ENCODE results near the gene PRMT5.

Gene PRMT5

DNA sequence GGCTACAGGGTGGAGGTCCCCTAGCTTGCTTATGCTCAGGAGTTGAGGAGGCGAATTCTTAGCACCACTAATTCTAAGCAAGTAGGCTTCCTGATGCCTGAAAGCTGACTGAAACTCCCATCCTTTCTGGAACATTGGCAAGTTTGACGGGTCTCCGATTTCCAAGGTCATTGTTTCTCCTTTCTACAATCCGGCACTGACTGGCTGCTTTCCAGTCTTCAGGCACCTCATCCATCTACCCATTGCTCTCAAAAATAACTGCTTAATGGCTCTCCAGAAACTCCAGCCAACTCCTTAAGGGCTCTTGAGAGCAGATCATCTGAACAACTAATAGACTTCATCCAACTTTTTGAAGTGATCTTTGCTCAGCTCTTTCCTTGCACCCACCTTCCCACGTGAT lies 32.8 kb downstream of the PRMT5 start:
- DNase-seq: no peak

DNA sequence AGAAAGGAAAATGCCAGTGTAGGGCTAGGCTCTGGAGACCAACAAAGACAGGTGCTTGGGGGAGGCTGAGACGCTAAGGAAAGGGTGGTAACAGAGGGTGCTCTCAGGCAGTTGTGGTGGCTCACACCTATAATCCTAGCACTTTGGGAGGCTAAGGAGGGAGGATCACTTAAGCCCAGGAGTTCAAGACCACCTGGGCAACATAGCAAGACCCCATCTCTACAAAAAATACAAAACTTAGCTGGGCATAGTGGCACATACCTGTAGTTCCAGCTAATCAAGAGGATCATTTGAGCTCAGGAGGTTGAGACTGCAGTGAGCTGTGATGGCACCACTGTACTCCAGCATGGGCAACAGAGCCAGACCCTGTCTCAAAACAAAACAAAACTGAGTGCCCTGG lies 33.8 kb downstream of the PRMT5 start:
- DNase-seq: no peak

DNA sequence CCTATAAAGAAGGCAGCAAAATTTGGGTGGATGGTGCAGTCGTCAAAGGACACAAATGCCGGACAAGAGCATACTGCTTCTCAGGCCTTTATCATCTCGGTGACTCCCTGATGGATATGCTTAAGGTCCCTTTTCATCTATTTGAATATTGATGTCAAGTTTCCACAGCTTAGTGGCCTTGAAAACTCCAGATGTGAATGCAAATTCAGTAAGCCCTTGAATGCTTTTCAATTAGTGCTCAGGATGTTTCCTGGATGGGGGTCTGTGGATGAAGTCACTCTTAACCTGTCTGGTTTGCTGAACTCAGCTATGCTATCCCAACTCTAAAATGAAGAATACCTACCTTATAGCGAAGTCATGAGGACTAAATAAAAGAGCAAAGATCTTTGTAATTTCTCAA lies 35.5 kb downstream of the PRMT5 start:
- no peak for DNase-seq

DNA sequence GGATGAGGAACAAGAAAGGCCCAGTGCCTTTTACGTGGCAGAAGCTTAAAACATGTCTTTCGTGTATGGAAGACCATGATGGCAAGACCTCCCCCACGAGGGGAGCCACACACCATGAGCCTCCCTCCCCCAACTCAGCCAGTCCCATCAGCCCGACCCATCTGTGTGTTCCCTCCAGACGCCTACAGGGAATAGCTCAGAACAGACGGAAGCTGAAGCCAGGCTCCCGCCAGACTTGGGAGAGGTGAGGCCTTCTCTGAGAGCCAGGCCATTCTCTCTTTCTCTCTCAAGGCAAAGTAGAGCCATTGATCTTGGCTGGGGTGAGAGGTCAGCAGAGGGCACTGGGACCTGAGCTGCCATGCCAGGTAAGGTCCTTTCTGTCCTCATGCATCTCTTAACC lies 36.7 kb downstream of the PRMT5 start:
- no peak for DNase-seq

DNA sequence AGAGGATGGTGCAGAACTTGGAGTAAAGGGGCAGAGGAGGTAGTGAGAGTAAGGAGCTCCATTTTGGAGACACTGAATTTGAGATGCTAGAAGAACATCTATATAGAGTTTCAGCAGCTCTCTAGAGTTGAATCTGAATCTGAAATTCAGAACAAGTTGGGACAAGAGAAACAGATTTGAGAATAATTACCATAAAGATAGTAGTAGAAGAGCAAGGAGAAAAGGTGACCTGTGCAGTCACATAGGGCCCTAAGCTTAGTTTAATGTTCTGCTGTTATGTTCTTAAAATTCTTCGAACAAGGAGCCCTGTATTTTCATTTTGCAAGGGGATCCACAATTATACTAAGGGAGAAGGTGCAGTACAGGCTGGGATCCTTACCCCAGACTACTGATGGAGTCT lies 38.8 kb downstream of the PRMT5 start:
- no peak for DNase-seq

DNA sequence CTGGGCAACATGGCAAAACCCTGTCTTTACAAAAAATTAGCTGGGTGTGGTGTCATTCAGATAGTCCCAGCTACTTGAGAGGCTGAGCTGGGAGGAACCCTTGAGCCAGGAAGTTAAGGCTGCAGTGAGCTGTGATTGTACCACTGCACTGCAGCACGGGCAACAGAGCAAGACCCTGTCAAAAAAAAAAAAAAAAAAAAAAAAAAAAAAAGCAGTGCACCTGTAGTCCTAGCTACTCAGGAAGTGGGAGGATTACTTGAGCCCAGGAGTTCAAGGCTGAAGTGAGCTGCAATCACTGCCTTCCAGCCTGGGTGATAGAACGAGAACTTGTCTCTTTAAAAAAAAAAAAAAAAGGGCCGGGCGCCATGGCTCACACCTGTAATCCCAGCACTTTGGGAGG lies 40.5 kb downstream of the PRMT5 start:
- DNase-seq: no peak

DNA sequence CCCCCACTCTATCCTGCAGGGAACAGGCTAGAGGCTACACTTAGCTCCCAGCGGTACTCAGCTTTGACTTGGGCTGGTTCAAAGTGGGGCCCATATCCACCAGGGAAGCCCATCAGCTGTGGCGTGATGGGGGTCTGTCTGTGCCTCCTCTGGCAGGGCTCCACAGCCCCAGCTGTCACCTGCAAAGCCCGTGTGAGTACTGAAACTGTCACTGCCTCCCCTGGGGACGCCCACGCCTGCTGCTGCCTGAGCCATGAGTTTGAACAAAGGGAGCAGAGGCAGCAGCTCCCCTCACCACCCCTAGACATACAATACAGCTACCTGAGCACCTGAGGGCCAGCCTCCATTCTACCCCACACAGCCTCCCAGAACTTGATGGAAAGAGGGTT lies 41.2 kb downstream of the PRMT5 start:
- DNase-seq: no peak

DNA sequence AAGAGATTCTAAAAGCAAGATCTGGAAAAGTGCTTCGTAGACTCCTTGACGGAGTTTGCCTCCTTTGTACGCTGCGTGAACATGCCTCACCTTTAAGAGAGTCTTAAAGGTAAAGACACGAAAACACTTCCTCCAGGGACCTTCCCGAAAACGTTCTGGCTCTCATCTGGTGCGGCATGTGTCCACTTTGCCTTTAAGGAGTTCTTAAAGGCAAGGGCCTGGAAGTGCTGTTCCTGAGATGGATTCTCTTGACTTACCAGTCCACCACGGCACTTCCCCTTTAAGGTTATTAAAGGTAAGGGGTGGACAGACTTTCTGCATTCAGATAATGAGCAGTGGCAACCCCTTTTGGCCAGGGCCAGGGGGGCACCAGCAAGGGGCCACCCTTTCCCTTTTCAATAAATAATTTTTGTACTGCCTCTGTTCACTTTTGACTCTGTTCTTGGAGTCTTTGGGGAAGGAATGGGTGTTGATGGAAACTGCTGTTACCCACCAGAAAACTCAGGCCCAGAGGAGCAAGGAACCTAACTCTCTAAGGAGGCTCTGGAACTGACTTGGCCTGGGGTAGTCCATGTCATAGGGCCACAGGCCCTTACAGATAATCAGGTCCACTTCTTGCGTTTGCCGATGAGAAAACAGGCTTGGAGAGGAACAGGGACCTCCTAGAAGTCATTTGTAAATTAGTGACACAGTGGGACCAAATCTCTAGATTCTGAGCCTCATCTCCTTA lies 41.8 kb downstream of the PRMT5 start:
- peak; percentile 92 for DNase-seq

DNA sequence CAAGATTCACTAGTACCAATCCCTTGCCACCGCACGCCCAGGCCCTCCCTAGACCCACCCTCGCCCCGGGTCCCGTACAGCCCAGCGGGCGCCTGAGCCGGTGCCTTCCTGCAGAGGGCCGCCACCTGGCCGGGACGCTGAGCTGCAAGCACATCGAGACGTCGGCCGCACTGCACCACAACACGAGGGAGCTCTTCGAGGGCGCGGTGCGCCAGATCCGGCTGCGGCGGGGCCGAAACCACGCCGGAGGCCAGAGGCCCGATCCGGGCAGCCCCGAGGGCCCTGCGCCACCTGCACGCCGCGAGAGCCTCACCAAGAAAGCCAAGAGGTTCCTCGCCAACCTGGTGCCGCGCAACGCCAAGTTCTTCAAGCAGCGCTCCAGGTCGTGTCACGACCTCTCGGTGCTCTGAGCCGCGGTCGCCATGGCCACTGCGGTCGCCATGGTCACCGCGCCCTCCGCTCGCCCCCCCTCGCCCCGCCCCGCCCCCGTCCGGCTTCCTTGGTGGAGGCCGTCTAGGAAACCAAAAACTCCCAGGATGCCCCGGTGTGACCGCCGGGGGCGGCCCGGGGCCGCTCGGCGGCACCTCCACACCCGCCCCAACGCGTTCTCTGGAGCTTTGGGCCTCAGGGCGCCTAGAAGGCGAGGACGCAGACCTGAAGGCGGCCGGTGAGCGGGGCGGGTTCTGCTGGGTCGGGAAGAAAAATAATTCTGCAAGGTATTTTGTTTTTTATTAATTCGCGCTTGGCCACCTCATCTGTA lies 42.5 kb downstream of the PRMT5 start:
- DNase-seq: peak; percentile 95

DNA sequence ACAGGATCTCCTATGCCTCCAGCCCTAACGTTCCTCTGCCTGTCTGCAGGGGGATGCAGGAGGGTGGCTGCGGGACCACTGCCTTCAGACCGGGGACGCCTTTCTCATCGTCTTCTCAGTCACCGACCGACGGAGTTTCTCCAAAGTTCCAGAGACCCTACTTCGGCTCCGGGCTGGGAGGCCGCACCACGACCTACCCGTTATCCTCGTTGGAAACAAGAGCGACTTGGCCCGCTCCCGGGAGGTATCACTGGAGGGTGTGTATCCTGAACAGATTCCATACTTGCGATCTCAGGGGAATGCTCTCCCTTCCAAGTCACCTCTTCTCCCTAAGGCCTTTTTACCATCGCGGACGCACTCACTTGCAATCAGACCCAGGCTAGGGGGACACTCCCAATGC lies 43.2 kb downstream of the PRMT5 start:
- no peak for DNase-seq

DNA sequence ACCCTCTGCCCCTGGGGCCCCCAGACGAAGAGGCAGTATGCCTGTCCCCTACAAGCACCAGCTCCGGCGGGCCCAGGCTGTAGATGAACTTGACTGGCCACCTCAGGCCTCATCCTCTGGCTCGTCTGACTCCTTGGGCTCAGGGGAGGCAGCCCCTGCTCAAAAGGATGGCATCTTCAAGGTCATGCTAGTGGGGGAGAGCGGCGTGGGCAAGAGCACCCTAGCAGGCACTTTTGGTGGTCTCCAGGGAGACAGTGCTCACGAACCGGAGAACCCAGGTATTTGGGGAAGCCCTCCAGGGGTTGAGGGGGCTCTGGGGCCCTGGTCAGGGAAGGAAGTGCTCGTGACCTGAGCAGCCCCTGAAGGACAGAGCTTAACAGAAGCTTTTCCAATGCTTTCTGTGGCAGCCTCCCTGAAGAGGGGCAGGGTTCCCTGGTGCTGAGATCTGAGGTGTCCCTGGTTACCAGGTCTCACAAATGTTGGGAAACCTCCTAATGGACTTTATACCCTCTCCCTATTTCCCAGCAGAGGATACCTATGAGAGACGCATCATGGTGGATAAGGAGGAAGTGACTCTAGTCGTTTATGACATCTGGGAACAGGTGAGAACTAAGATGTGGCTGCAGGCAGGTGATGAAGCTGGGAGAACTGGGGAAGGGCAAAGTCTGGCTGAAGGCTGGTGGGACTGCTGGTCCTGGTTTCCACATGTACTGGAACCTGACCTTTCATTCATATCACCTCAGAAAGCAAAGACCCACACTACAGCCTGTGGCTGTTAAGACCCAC lies 44.2 kb downstream of the PRMT5 start:
- DNase-seq: no peak

DNA sequence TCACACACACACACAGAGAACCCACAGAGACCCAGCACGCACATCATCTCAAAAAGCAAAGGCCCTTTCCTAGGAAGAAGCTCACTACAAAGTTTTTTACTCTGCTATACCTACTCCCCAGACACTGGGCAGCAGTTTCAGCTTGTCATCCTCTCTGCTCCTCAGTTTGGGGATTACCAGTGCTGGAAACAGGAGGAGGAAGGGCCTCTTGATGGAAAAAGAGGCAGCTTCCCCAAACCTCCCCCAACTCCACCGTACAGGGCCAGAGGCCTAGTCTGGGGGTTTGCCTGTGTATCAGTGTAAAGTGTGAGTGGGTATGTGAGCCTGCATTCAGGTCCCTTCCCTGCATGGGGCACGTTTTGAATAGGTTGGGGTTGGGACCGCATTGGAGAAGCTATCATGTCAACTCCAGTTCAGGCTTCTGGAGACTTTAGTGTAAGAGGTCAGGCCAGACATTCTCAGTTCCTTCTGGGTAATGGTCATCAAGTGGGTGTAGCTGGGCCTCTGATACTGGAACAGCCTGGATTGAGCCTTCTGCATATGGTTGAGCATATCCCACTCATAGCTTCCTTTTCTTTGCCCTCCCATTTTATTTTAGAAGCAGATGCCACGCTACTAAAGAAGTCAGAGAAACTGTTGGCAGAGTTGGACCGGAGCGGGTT lies 45.0 kb downstream of the PRMT5 start:
- DNase-seq: no peak

DNA sequence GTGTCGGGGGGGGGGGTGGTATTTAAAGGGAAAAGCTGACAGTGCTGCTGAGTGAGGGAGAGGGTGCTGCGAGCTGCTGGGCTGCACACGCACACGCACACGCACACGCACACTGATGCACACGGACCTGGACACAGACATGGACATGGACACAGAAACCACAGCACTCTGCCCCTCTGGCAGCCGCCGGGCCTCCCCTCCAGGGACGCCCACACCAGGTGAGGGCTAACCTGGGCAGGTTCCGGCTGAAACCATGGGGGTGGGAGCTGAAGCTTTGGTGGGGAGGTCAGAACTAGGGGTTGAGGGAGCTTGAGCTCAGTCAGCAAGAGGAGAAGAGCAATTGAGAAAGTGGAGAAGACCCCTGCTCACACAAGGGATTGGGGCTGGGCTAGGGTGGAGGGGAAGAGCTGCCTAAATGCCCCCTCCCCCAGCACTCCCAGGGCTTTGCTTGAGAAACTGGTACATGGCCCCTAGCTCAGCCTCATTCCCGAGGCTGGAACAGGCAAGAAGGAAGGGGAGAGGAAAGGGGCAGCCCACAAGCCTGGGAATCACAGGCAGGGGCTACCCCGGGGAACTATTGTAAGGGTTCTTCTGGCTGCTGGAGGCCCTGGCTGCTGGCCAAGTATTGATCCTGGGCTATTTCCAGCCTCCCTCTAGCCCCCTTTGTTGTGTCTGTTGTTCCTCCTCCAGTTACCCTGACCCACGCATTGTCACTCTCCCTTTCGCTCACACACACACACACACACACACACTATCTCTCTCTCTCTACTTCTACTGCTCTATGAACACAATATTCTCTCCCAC lies 45.8 kb downstream of the PRMT5 start, which contains the start of gene REM2:
TSS of gene REM2 (plus strand) at position 50 of the 804 bp plus-strand sequence. CDS start at position 116, 66 bp downstream.
- no peak for DNase-seq

DNA sequence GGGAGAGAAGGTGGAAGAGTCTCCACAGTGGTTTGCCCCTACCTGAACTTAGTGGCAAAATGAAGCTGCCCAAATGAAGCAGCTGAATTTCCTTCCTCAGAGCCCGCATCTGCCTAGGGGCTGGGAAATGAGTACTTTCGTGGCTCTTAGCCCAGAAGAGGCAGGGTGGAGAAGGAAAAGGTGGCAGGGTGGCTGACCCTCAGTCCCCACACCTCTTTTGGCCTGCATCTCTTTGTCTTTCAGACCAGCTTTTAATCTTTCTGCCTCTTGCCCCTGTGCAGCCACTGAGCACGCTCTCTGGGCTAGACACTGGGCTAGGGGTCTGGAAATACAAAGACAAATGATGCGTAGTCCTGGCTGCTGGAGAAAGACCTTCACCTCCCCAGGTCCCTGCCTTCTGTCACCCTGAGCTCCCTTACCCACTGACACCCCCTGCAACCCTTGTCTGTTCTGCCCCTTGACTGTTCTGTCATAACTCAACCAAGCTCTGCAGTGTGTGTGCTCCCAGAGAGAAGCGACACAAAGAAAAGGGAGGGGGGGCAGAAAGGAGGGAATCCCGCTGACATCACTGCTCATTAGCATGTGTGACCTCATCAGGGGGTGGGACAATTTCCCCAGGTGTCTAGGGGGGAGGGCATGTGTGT lies 46.5 kb downstream of the PRMT5 start:
- DNase-seq: peak; percentile 88

DNA sequence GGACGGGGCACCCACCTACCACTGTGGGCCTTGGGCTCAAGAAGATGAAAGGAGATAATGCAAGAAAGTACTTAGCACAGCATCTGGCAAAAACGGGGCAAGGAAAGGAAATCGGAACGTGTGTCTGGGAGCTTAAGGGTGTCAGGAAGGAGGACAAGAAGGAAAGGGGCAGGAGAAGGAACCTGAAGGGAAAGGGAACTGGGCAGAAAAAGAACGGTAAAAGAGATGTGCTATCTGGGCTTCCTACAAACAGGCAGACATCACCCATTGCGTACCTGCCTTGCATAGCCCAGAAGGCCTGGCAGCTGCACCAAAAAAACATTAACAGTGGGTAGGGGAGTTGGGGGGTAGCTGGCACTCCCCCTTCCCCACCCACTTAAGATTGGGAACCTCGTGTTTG lies 47.1 kb downstream of the PRMT5 start:
- no peak for DNase-seq

DNA sequence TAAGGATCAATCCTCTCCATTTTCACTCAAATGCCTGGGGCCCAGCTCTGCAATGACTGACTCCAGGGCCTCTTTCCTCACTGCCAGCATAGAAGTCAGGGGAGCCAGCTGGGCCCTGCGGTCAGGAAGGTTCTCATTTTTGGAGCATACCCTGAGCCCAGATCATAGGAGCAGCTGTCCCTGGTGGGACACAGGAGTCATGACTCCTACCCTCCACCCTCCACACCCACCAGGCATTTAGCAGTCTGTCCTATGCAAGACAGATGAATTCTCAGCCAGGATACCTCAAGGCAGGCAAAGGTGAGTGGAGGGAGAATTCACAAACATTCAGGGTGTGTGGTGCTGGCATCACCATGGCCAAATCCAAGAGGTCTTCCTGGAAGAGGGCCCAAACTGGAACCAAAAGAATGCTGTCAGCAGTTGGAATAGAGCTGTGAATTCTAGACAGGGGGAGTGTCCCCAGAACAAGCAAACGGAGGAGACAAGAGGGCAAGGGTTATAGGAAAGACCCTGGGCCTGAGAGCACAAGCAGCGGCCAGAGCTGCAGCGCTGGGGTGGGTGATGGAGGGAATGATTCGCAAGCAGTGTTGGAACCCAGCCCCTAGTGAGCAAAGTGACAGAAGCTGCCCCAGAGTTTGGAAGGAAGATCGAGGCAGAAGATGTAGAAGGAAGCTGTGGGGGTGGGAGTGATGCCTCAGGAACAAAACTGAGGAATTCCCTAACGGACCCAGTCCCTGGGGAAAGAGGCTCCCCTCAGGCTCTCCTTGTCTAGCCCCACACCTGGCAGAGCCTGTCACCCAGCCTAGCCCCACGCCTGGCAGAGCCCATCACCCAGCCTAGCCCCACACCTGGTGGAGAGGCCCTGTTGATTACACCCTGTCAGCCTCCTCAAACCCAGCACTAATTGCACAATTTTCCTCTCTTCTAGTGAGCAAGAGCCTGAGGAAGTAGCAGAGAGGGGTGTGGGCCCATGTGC lies 50.6 kb downstream of the PRMT5 start:
- no peak for DNase-seq

DNA sequence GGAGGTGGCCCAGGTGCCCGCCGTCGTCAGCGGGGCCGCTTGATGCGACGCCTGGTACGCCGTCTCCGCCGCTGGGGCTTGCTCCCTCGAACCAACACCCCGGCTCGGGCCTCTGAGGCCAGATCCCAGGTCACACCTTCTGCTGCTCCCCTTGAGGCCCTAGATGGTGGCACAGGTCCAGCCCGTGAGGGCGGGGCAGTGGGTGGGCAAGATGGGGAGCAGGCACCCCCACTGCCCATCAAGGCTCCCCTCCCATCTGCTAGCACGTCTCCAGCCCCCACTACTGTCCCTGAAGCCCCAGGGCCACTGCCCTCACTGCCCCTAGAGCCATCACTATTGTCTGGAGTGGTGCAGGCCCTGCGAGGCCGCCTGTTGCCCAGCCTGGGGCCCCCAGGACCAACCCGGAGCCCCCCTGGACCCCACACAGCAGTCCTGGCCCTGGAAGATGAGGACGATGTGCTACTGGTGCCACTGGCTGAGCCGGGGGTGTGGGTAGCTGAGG lies 52.1 kb downstream of the PRMT5 start:
- DNase-seq: no peak

DNA sequence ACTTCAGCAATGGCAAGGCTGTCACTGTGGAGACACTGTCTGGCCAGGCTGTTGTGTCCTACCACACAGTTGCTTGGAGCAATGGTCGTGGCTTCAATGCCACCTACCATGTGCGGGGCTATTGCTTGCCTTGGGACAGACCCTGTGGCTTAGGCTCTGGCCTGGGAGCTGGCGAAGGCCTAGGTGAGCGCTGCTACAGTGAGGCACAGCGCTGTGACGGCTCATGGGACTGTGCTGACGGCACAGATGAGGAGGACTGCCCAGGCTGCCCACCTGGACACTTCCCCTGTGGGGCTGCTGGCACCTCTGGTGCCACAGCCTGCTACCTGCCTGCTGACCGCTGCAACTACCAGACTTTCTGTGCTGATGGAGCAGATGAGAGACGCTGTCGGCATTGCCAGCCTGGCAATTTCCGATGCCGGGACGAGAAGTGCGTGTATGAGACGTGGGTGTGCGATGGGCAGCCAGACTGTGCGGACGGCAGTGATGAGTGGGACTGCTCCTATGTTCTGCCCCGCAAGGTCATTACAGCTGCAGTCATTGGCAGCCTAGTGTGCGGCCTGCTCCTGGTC lies 53.3 kb downstream of the PRMT5 start:
- DNase-seq: no peak

DNA sequence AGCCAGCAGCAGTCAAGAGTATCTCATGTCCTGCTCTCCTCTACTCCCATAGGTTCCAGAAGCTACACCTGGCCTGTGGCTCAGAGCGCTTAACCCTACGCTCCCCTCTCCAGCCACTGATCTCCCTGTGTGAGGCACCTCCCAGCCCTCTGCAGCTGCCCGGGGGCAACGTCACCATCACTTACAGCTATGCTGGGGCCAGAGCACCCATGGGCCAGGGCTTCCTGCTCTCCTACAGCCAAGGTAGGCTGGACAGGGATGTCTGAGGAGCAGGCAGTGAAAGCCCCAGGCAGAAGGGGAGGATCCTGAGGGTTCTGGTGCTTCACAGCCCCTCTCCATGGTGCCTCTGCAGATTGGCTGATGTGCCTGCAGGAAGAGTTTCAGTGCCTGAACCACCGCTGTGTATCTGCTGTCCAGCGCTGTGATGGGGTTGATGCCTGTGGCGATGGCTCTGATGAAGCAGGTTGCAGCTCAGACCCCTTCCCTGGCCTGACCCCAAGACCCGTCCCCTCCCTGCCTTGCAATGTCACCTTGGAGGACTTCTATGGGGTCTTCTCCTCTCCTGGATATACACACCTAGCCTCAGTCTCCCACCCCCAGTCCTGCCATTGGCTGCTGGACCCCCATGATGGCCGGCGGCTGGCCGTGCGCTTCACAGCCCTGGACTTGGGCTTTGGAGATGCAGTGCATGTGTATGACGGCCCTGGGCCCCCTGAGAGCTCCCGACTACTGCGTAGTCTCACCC lies 54.0 kb downstream of the PRMT5 start:
- no peak for DNase-seq

Data from islet precursor cell (in vitro differentiated cells).